Keratinocyte (primary cell): ENCODE data around the gene NMRAL1. TPM values are rescaled to one million over a fixed set of nuclear protein-coding genes. Genes with fewer than 3 reads are reported as not detected.

Experiments used
- DNase-seq: peaks from one replicate; pipeline ENCODE4 v3.0.0-alpha.2; 2011; ENCODE audit warnings: low read depth, missing footprints, low spot score
- FAIRE-seq: peaks from 2 replicates; lab custom pipeline; 2011; peaks lifted over from hg19 to GRCh38; lab: Jason Lieb, UNC
- H2AFZ ChIP-seq: 2 replicates; pipeline ENCODE4 v1.6.0; 2012; ENCODE audit warnings: low read length, control low read depth, inconsistent platforms; ENCODE audit not compliant: control insufficient read depth
- H3K27ac ChIP-seq: 2 replicates; pipeline ENCODE4 v1.5.1; 2011; ENCODE audit warnings: low read length; ENCODE audit not compliant: control insufficient read depth, insufficient read depth
- H3K27me3 ChIP-seq: 3 replicates; pipeline ENCODE4 v1.6.0; 2011; ENCODE audit warnings: low read length; ENCODE audit not compliant: control insufficient read depth, insufficient read depth; ENCODE audit errors: extremely low read depth
- H3K36me3 ChIP-seq, 2 experiments: 2 replicates in 1 of 2; 3 replicates in 1 of 2; pipeline ENCODE4 v1.5.1; 2011; ENCODE audit warnings: low read length in 2 of 2, mild to moderate bottlenecking in 1 of 2; ENCODE audit not compliant: control insufficient read depth in 2 of 2, insufficient read depth in 2 of 2; ENCODE audit errors: extremely low read depth in 1 of 2
- H3K4me1 ChIP-seq: 3 replicates; pipeline ENCODE4 v1.5.1; 2011; ENCODE audit warnings: low read length; ENCODE audit not compliant: control insufficient read depth, insufficient read depth; ENCODE audit errors: extremely low read depth
- H3K4me2 ChIP-seq: 3 replicates; pipeline ENCODE4 v1.6.0; 2011; ENCODE audit warnings: low read depth, low read length; ENCODE audit not compliant: control insufficient read depth, insufficient read depth; ENCODE audit errors: extremely low read depth
- H3K4me3 ChIP-seq, 3 experiments: fragments of 200-600 bp in 1 of 3; sonication (generic) in 1 of 3; 2 replicates in 2 of 3; 3 replicates in 1 of 3; pipeline ENCODE4 v1.5.1; 2011 to 2016; ENCODE audit warnings: low read length in 3 of 3, mild to moderate bottlenecking in 3 of 3, control low read depth in 2 of 3, inconsistent platforms in 1 of 3, low read depth in 1 of 3, mixed read lengths in 1 of 3, mixed run types in 1 of 3, moderate library complexity in 1 of 3; ENCODE audit not compliant: control insufficient read depth in 2 of 3, insufficient read depth in 2 of 3; ENCODE audit errors: extremely low read depth in 1 of 3
- H3K79me2 ChIP-seq: 2 replicates; pipeline ENCODE4 v1.6.0; 2012; ENCODE audit warnings: low read length; ENCODE audit not compliant: control insufficient read depth, insufficient read depth
- H3K9ac ChIP-seq: 3 replicates; pipeline ENCODE4 v1.6.0; 2011; ENCODE audit warnings: low read length; ENCODE audit not compliant: control insufficient read depth, insufficient read depth; ENCODE audit errors: extremely low read depth
- H3K9me1 ChIP-seq: 3 replicates; pipeline ENCODE4 v1.6.0; 2011; ENCODE audit warnings: low read length; ENCODE audit not compliant: control insufficient read depth, insufficient read depth; ENCODE audit errors: extremely low read depth
- H3K9me3 ChIP-seq: 2 replicates; pipeline ENCODE4 v1.5.1; 2012; ENCODE audit warnings: low read depth, low read length; ENCODE audit not compliant: control insufficient read depth
- H4K20me1 ChIP-seq: 3 replicates; pipeline ENCODE4 v1.6.0; 2011; ENCODE audit warnings: low read length; ENCODE audit not compliant: control insufficient read depth, insufficient read depth; ENCODE audit errors: extremely low read depth
- CTCF ChIP-seq, 3 experiments: IDR thresholded peaks in 1 of 3; conservative IDR thresholded peaks in 1 of 3; optimal IDR thresholded peaks in 1 of 3; 2 replicates in 2 of 3; 3 replicates in 1 of 3; pipeline versions ENCODE3 to v1.5.1; 2011; ENCODE audit warnings: low read length in 3 of 3, mild to moderate bottlenecking in 3 of 3, moderate library complexity in 2 of 3, control low read depth in 1 of 3, inconsistent platforms in 1 of 3; ENCODE audit not compliant: insufficient read depth in 2 of 3; ENCODE audit errors: extremely low read depth in 1 of 3
- EZH2 ChIP-seq: IDR thresholded peaks from one replicate; pipeline ENCODE4 v1.6.1; 2012; ENCODE audit warnings: inconsistent platforms, mild to moderate bottlenecking, low read length, moderate library complexity
- dilution Hi-C: fragments of 300-500 bp; cut with MboI; formaldehyde crosslinking; loops from one replicate; pipeline ENCODE4 v1.7.0; 2020; ENCODE audit warnings: low sequenced_read_pairs; ENCODE audit not compliant: extremely low pct_ligation_motif_present
- polyA plus RNA-seq, 5 experiments: library from polyadenylated mRNA; depleted of rRNA in 3 of 5; stranded (reverse) in 3 of 5; stranded (forward) in 1 of 5; unstranded in 1 of 5; fragments of >200 nt; gene quantifications; 1 replicate in 1 of 5; 2 replicates in 3 of 5; 3 replicates in 1 of 5; pipeline versions ENCODE4 v1.2.1 to v1.2.3, GENCODE V29; 2011 to 2012; ENCODE audit warnings: missing spikeins in 2 of 5, low read depth in 1 of 5, low replicate concordance in 1 of 5
- small RNA-seq, 3 experiments: library from RNA; depleted of rRNA; stranded (forward); fragments of <200 nt; gene quantifications; one replicate each; pipeline ENCODE3, GENCODE V24; 2012; ENCODE audit warnings: low read depth in 3 of 3, low replicate concordance in 1 of 3; ENCODE audit not compliant: insufficient read length in 3 of 3

Gene NMRAL1
- polyA plus RNA-seq, 1 donor (not counting 4 experiments of a cell fraction or from before 2014, with no cell fraction given): 39.5 TPM

GRCh38 chr16:4412854-4413253 lies 61.6 kb downstream of the NMRAL1 start:
- H3K4me1 ChIP-seq: peaks cover 18% of the 10 kb centered on the region

GRCh38 chr16:4412159-4412558 lies 62.3 kb downstream of the NMRAL1 start:
- Histone ChIP-seq H3K9ac (no peak overlapping the region), H3K27ac (no peak overlapping the region), H3K27me3 (no peaks in the 10 kb centered on the region), H3K79me2 (peaks cover 30% of the 10 kb centered on the region), H3K9me1 (no peaks in the 10 kb centered on the region), H4K20me1 (peaks cover 12% of the 10 kb centered on the region), H2AFZ (no peak overlapping the region), H3K36me3 (peaks cover 16 to 21% of the 10 kb centered on the region in 2 experiments), H3K9me3 (no peaks in the 10 kb centered on the region), H3K4me2 (no peak overlapping the region), H3K4me1 (peaks cover 18% of the 10 kb centered on the region), H3K4me3 (no peak overlapping the region)
- no peak for FAIRE-seq
- dilution Hi-C loops: no loop called here
- DNase-seq: no peak
- TF ChIP-seq EZH2 (no peak), CTCF (optimal IDR thresholded peaks at IDR 0.05 in 1 of 3, IDR thresholded peaks at IDR 0.05 in 1 of 3, conservative IDR thresholded peaks at IDR 0.05 in 1 of 3; ENCODE audit: extremely low read depth in 1 of 3, insufficient read depth in 2 of 3, low read length in 3 of 3) (no peak)

More at GRCh38 chr16:4412854-4413253, 61.6 kb downstream of the NMRAL1 start:
- H3K27ac ChIP-seq: no peak overlapping the region
- TF ChIP-seq EZH2 (no peak), CTCF (optimal IDR thresholded peaks at IDR 0.05 in 1 of 3, IDR thresholded peaks at IDR 0.05 in 1 of 3, conservative IDR thresholded peaks at IDR 0.05 in 1 of 3; ENCODE audit: extremely low read depth in 1 of 3, insufficient read depth in 2 of 3, low read length in 3 of 3) (no peak)
- H3K4me3 ChIP-seq: no peak overlapping the region
- H2AFZ ChIP-seq: no peak overlapping the region
- H3K9me1 ChIP-seq: no peaks in the 10 kb centered on the region
- H3K9ac ChIP-seq: no peak overlapping the region
- no peak for DNase-seq
- H3K79me2 ChIP-seq: peaks cover 30% of the 10 kb centered on the region
- dilution Hi-C loops: no loop called here
- no peaks in the 10 kb centered on the region for H3K9me3 ChIP-seq
- no peaks in the 10 kb centered on the region for H3K27me3 ChIP-seq
- no peak overlapping the region for H3K4me2 ChIP-seq
- no peak for FAIRE-seq
- peaks cover 11 to 15% of the 10 kb centered on the region in 2 experiments for H3K36me3 ChIP-seq
- H4K20me1 ChIP-seq: peaks cover 12% of the 10 kb centered on the region

Small RNA genes lying within 50 kb of the gene (small RNA-seq; reads per million reads assigned to genes)
- 0 reads per million in 3 experiments for gene AC012676.2

Other genes with a start within 250 kb of the NMRAL1 start
- not detected in 3 replicates for gene SRL, start 232.5 kb downstream of the NMRAL1 start, polyA plus RNA-seq
- gene TFAP4, start 201.6 kb downstream of the NMRAL1 start, polyA plus RNA-seq: 4.9 to 9.2 TPM (median 6.7 TPM) in 3 replicates
- 0.63 to 2.3 TPM (median 1.0 TPM) in 3 replicates for gene GLIS2, start 158.6 kb downstream of the NMRAL1 start, polyA plus RNA-seq
- gene PAM16, start 123.3 kb downstream of the NMRAL1 start, polyA plus RNA-seq: 25.0 to 41.2 TPM (median 32.7 TPM) in 3 replicates
- gene VASN, start 102.8 kb downstream of the NMRAL1 start, polyA plus RNA-seq: 0.37 to 1.1 TPM (median 0.46 TPM) in 3 replicates
- gene CORO7, start 58.0 kb downstream of the NMRAL1 start, polyA plus RNA-seq: 8.4 to 12.5 TPM (median 12.2 TPM) in 3 replicates
- 43.5 to 54.6 TPM (median 48.4 TPM) in 3 replicates for gene DNAJA3, start 48.8 kb downstream of the NMRAL1 start, polyA plus RNA-seq
- gene HMOX2, start 1.8 kb upstream of the NMRAL1 start, polyA plus RNA-seq: 165 to 180 TPM (median 167 TPM) in 3 replicates
- gene CDIP1, start 64.1 kb upstream of the NMRAL1 start, polyA plus RNA-seq: 19.8 to 39.4 TPM (median 23.1 TPM) in 3 replicates
- gene C16orf96, start 81.7 kb upstream of the NMRAL1 start, polyA plus RNA-seq: not detected in 3 replicates
- 3.6 to 7.7 TPM (median 4.0 TPM) in 3 replicates for gene UBALD1, start 140.3 kb upstream of the NMRAL1 start, polyA plus RNA-seq
- 1.9 to 6.7 TPM (median 2.6 TPM) in 3 replicates for gene MGRN1, start 150.2 kb upstream of the NMRAL1 start, polyA plus RNA-seq
- gene NUDT16L1, start 218.9 kb upstream of the NMRAL1 start, polyA plus RNA-seq: 23.0 to 28.8 TPM (median 24.2 TPM) in 3 replicates